Stimulated activated CD4-positive, alpha-beta T cell treated with anti-CD3 and anti-CD28 coated beads, Interleukin-4, amount 100 ng/mL, for 1 hour (primary cell): ENCODE measurements around the gene KLHL41.
"Not testable (repeated sequence)": the region's sequence is repeated elsewhere in the genome, so short reads cannot be mapped to it uniquely, and the experiment has no call there.

Experiments used
- DNase-seq: peaks from one replicate; pipeline ENCODE4 v3.0.0-alpha.2; 2020

The KLHL41 gene

GRCh38 chr2:169573974-169574299, 64.4 kb downstream of the KLHL41 start:
- no peak for DNase-seq

- not testable (repeated sequence) for DNase-seq
Measured at GRCh38 chr2:169574539-169574938, 65.0 kb downstream of the KLHL41 start.

GRCh38 chr2:169575264-169575663, 65.8 kb downstream of the KLHL41 start:
- not testable (repeated sequence) for DNase-seq
